ENCODE measurements around the gene IL24.

IL24 gene

GRCh38 chr1:206882555-206882954 lies 14.7 kb upstream of the IL24 start:
- no peak for DNase-seq

- DNase-seq: no peak
Observed at GRCh38 chr1:206883160-206883559, 14.1 kb upstream of the IL24 start.

- DNase-seq: no peak
Observed at GRCh38 chr1:206883876-206884275, 13.4 kb upstream of the IL24 start.

GRCh38 chr1:206885341-206886060 lies 11.7 kb upstream of the IL24 start:
- no peak for DNase-seq

GRCh38 chr1:206886831-206887230 lies 10.4 kb upstream of the IL24 start:
- no peak for DNase-seq

GRCh38 chr1:206887701-206888100 lies 9.5 kb upstream of the IL24 start:
- DNase-seq: no peak

- no peak for DNase-seq
Observed at GRCh38 chr1:206890125-206891060, 6.8 kb upstream of the IL24 start.

GRCh38 chr1:206891412-206891811 lies 5.8 kb upstream of the IL24 start:
- DNase-seq: no peak

GRCh38 chr1:206892351-206892984 lies 4.8 kb upstream of the IL24 start:
- DNase-seq: no peak

GRCh38 chr1:206893380-206893779 lies 3.9 kb upstream of the IL24 start:
- DNase-seq: no peak

- DNase-seq: no peak
Observed at GRCh38 chr1:206895325-206895724, 1.9 kb upstream of the IL24 start.

GRCh38 chr1:206895837-206896242 lies 1.4 kb upstream of the IL24 start:
- DNase-seq: no peak

- DNase-seq: no peak
Observed at GRCh38 chr1:206896261-206896660, 982 bp upstream of the IL24 start.

GRCh38 chr1:206898089-206898914 lies 1.1 kb downstream of the IL24 start:
- DNase-seq: no peak

- no peak for DNase-seq
Observed at GRCh38 chr1:206898915-206899431, 1.7 kb downstream of the IL24 start.

- no peak for DNase-seq
Observed at GRCh38 chr1:206899717-206900116, 2.5 kb downstream of the IL24 start.

- no peak for DNase-seq
Observed at GRCh38 chr1:206900149-206900548, 2.9 kb downstream of the IL24 start.

- DNase-seq: no peak
Observed at GRCh38 chr1:206901944-206902343, 4.7 kb downstream of the IL24 start.

GRCh38 chr1:206902702-206903101 lies 5.5 kb downstream of the IL24 start:
- DNase-seq: no peak

GRCh38 chr1:206903687-206904086 lies 6.4 kb downstream of the IL24 start:
- no peak for DNase-seq

- no peak for DNase-seq
Observed at GRCh38 chr1:206904423-206905142, 7.3 kb downstream of the IL24 start.

Data from activated gamma-delta T cell treated with Interleukin-2 at 50 U/mL for 16 hours (primary cell).